DMS53 treated with DMSO at 0.1 percent for 48 hours (cell line): ENCODE data around the gene NEB.
"Not testable (repeated sequence)": the region's sequence is repeated elsewhere in the genome, so short reads cannot be mapped to it uniquely, and the experiment has no call there.

Source experiments
- DNase-seq: peaks from one replicate; lab custom pipeline; 2025; ENCODE audit not compliant: unreplicated experiment; lab: John Stamatoyannopoulos, UW

NEB gene

GRCh38 chr2:151761687-151762086 lies 27.4 kb upstream of the NEB start:
- DNase-seq: no peak

- no peak for DNase-seq
Measured at GRCh38 chr2:151761193-151761592, 26.9 kb upstream of the NEB start.

- DNase-seq: peak; percentile 60
Measured at GRCh38 chr2:151760139-151760650, 25.9 kb upstream of the NEB start.

GRCh38 chr2:151758744-151759143 lies 24.5 kb upstream of the NEB start:
- no peak for DNase-seq

- no peak for DNase-seq
Measured at GRCh38 chr2:151757861-151758260, 23.6 kb upstream of the NEB start.

- no peak for DNase-seq
Measured at GRCh38 chr2:151756820-151757219, 22.5 kb upstream of the NEB start.

- no peak for DNase-seq
Measured at GRCh38 chr2:151754253-151754897, 20.1 kb upstream of the NEB start.

GRCh38 chr2:151753540-151753939 lies 19.3 kb upstream of the NEB start:
- DNase-seq: no peak

- DNase-seq: not testable (repeated sequence)
Measured at GRCh38 chr2:151745261-151745660, 11.0 kb upstream of the NEB start.

GRCh38 chr2:151730262-151730975 lies 3.9 kb downstream of the NEB start:
- DNase-seq: no peak

GRCh38 chr2:151729837-151730236 lies 4.4 kb downstream of the NEB start:
- DNase-seq: no peak

GRCh38 chr2:151729415-151729811 lies 4.9 kb downstream of the NEB start:
- DNase-seq: no peak

GRCh38 chr2:151728804-151729414 lies 5.4 kb downstream of the NEB start:
- DNase-seq: no peak

GRCh38 chr2:151727593-151728552 lies 6.4 kb downstream of the NEB start:
- no peak for DNase-seq

GRCh38 chr2:151721161-151721560 lies 13.1 kb downstream of the NEB start:
- no peak for DNase-seq

- no peak for DNase-seq
Measured at GRCh38 chr2:151720521-151720920, 13.8 kb downstream of the NEB start.

GRCh38 chr2:151718796-151719195 lies 15.5 kb downstream of the NEB start:
- DNase-seq: no peak

GRCh38 chr2:151718247-151718646 lies 16.0 kb downstream of the NEB start:
- DNase-seq: no peak

GRCh38 chr2:151716721-151717120 lies 17.6 kb downstream of the NEB start:
- DNase-seq: no peak

- no peak for DNase-seq
Measured at GRCh38 chr2:151713291-151713903, 20.9 kb downstream of the NEB start.

- DNase-seq: no peak
Measured at GRCh38 chr2:151711025-151711424, 23.3 kb downstream of the NEB start.
